DOHH2 (cell line): ENCODE results near the gene PXT1.
"Not testable (repeated sequence)": the region's sequence is repeated elsewhere in the genome, so short reads cannot be mapped to it uniquely, and the experiment has no call there.

Source experiments
- EZH2phosphoT487 ChIP-seq: fragments of 200-600 bp; sonication (generic); IDR thresholded peaks from 2 replicates; pipeline ENCODE4 v1.6.1; 2017; ENCODE audit warnings: borderline replicate concordance, mild to moderate bottlenecking, antibody characterized with exemption, low read length, moderate library complexity, mixed read lengths
- TF ChIP-seq, protein P1 (sequence below): fragments of 200-600 bp; sonication (generic); IDR thresholded peaks from one replicate; pipeline ENCODE4 v1.5.1; 2014; ENCODE audit warnings: antibody characterized with exemption, mild to moderate bottlenecking, low read depth, low read length; ENCODE audit not compliant: poor library complexity, severe bottlenecking

GRCh38 chr6:36364061-36364635, 78.5 kb downstream of the PXT1 start:
- TF ChIP-seq, protein P1, sequence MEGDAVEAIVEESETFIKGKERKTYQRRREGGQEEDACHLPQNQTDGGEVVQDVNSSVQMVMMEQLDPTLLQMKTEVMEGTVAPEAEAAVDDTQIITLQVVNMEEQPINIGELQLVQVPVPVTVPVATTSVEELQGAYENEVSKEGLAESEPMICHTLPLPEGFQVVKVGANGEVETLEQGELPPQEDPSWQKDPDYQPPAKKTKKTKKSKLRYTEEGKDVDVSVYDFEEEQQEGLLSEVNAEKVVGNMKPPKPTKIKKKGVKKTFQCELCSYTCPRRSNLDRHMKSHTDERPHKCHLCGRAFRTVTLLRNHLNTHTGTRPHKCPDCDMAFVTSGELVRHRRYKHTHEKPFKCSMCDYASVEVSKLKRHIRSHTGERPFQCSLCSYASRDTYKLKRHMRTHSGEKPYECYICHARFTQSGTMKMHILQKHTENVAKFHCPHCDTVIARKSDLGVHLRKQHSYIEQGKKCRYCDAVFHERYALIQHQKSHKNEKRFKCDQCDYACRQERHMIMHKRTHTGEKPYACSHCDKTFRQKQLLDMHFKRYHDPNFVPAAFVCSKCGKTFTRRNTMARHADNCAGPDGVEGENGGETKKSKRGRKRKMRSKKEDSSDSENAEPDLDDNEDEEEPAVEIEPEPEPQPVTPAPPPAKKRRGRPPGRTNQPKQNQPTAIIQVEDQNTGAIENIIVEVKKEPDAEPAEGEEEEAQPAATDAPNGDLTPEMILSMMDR: not testable (repeated sequence)
- not testable (repeated sequence) for TF ChIP-seq EZH2phosphoT487
